HepG2 (cell line): ENCODE data around the gene CPPED1. TPM values are rescaled to one million over a fixed set of nuclear protein-coding genes. Genes with fewer than 3 reads are reported as not detected.

Source experiments
- ATF7-NPFF ChIP-seq: sonication (generic); formaldehyde crosslinking; IDR thresholded peaks from 2 replicates; pipeline ENCODE4 v1.8.1; 2023; ENCODE audit warnings: mild to moderate bottlenecking, low read depth, missing genetic modification reagents, moderate library complexity
- CBX2 ChIP-seq, 2 experiments: fragments of 200-600 bp in 1 of 2; sonication (generic); formaldehyde crosslinking in 1 of 2; IDR thresholded peaks; 2 replicates each; pipeline versions ENCODE4 v1.7.0 to v1.8.1; 2018 to 2022; ENCODE audit warnings: low read depth in 2 of 2, low read length in 1 of 2, mild to moderate bottlenecking in 1 of 2, missing genetic modification reagents in 1 of 2
- FOXO4 ChIP-seq: sonication (generic); formaldehyde crosslinking; conservative IDR thresholded peaks from 2 replicates; pipeline ENCODE4 v1.8.1; 2023; ENCODE audit warnings: missing genetic modification reagents
- FUBP1 ChIP-seq: sonication (generic); formaldehyde crosslinking; IDR thresholded peaks from 2 replicates; pipeline ENCODE4 v1.5.1; 2020; ENCODE audit warnings: missing genetic modification reagents, mild to moderate bottlenecking, borderline replicate concordance
- GABPB1 ChIP-seq: IDR thresholded peaks from 2 replicates; pipeline ENCODE4 v1.6.1; 2016; ENCODE audit warnings: mild to moderate bottlenecking, missing genetic modification reagents, moderate library complexity, missing compliant biosample characterization
- GATA4 ChIP-seq: sonication (generic); IDR thresholded peaks from 2 replicates; pipeline ENCODE4 v1.6.1; 2016; ENCODE audit warnings: antibody characterized with exemption, low read depth, borderline replicate concordance
- HIC2 ChIP-seq: sonication (generic); formaldehyde crosslinking; IDR thresholded peaks from 2 replicates; pipeline ENCODE4 v1.9.0; 2022; ENCODE audit warnings: low read depth, missing genetic modification reagents
- ISX ChIP-seq: sonication (generic); formaldehyde crosslinking; conservative IDR thresholded peaks from 2 replicates; pipeline ENCODE4 v1.5.0; 2020; ENCODE audit warnings: missing genetic modification reagents
- MXD3 ChIP-seq: IDR thresholded peaks from 2 replicates; pipeline ENCODE4 v1.6.1; 2016; ENCODE audit warnings: mild to moderate bottlenecking, missing biosample characterization, missing genetic modification reagents
- NR2F2 ChIP-seq: IDR thresholded peaks from 2 replicates; pipeline ENCODE4 v1.6.1; 2012; ENCODE audit warnings: low read depth, inconsistent platforms, borderline replicate concordance
- SMAD9 ChIP-seq: sonication (generic); formaldehyde crosslinking; IDR thresholded peaks from 2 replicates; pipeline ENCODE4 v1.5.1; 2020; ENCODE audit warnings: mild to moderate bottlenecking, missing genetic modification reagents
- SMC3 ChIP-seq: IDR thresholded peaks from 2 replicates; pipeline ENCODE4 v1.6.1; 2011; ENCODE audit warnings: low read length, improper control_type of control experiment
- SP140L ChIP-seq: sonication (generic); formaldehyde crosslinking; IDR thresholded peaks from 2 replicates; pipeline ENCODE4 v1.4.0; 2020; ENCODE audit warnings: missing genetic modification reagents, borderline replicate concordance
- TAF15 ChIP-seq: fragments of 200-400 bp; formaldehyde crosslinking; IDR thresholded peaks from one replicate; pipeline ENCODE4 v1.6.1; 2018; ENCODE audit warnings: mild to moderate bottlenecking, low read depth, low read length; ENCODE audit not compliant: poor library complexity, severe bottlenecking
- WIZ ChIP-seq: sonication (generic); formaldehyde crosslinking; IDR thresholded peaks from 2 replicates; pipeline ENCODE4 v1.5.1; 2020; ENCODE audit warnings: mild to moderate bottlenecking, missing genetic modification reagents
- YEATS2 ChIP-seq: sonication (generic); formaldehyde crosslinking; IDR thresholded peaks from 2 replicates; pipeline ENCODE4 v1.4.0; 2020; ENCODE audit warnings: missing genetic modification reagents, borderline replicate concordance
- YY1 ChIP-seq: IDR thresholded peaks from 2 replicates; pipeline ENCODE4 v1.6.1; 2011; ENCODE audit warnings: low read length, low read depth, moderate library complexity, mild to moderate bottlenecking; ENCODE audit not compliant: insufficient read depth, insufficient replicate concordance
- ZNF136 ChIP-seq: sonication (generic); formaldehyde crosslinking; IDR thresholded peaks from 2 replicates; pipeline ENCODE4 v1.8.1; 2022; ENCODE audit warnings: low read depth, mild to moderate bottlenecking, moderate library complexity, missing genetic modification reagents
- ZNF337 ChIP-seq: sonication (generic); formaldehyde crosslinking; IDR thresholded peaks from 2 replicates; pipeline ENCODE4 v1.5.1; 2020; ENCODE audit warnings: missing genetic modification reagents, low read depth, mild to moderate bottlenecking, borderline replicate concordance
- ZNF496 ChIP-seq: sonication (generic); formaldehyde crosslinking; IDR thresholded peaks from 2 replicates; pipeline ENCODE4 v1.8.1; 2023; ENCODE audit warnings: mild to moderate bottlenecking, moderate library complexity, missing genetic modification reagents; ENCODE audit not compliant: insufficient replicate concordance
- ZNF510 ChIP-seq: sonication (generic); formaldehyde crosslinking; IDR thresholded peaks from 2 replicates; pipeline ENCODE4 v1.4.0; 2020; ENCODE audit warnings: low read depth, mild to moderate bottlenecking, missing genetic modification reagents
- ZNF570 ChIP-seq: sonication (generic); formaldehyde crosslinking; IDR thresholded peaks from 2 replicates; pipeline ENCODE4 v1.4.0; 2020; ENCODE audit warnings: mild to moderate bottlenecking, missing genetic modification reagents, borderline replicate concordance
- ZNF652 ChIP-seq: IDR thresholded peaks from 2 replicates; pipeline ENCODE4 v1.6.1; 2016; ENCODE audit warnings: low read depth, borderline replicate concordance
- ZNF780A ChIP-seq: sonication (generic); formaldehyde crosslinking; IDR thresholded peaks from 2 replicates; pipeline ENCODE4 v1.8.0; 2022; ENCODE audit warnings: mild to moderate bottlenecking, missing genetic modification reagents, moderate library complexity
- polyA plus RNA-seq, 8 experiments: library from polyadenylated mRNA; depleted of rRNA in 3 of 8; stranded (reverse) in 7 of 8; unstranded in 1 of 8; fragments of >200 nt; fragmentation: Illumina TruSeq in 4 of 8; extraction: Trizol in 4 of 8; gene quantifications; 2 replicates each; pipeline versions ENCODE4 v1.2.1 to v1.2.3, GENCODE V29; 2011 to 2016; ENCODE audit warnings: low read depth in 4 of 8, missing spikeins in 1 of 8, mixed read lengths in 1 of 8; ENCODE audit not compliant: insufficient read depth in 1 of 8
- total RNA-seq, 5 experiments: library from RNA; depleted of rRNA; stranded (reverse); fragments of >200 nt; fragmentation: Illumina TruSeq; extraction: Trizol; gene quantifications; 2 replicates each; pipeline ENCODE4 v1.2.3, GENCODE V29; 2016; ENCODE audit warnings: low read depth in 1 of 5

CPPED1 gene
- total and polyA plus RNA-seq, 2 of the 13 experiments (the other 11 are each of a cell fraction or from before 2014, with no cell fraction given), result 66.6 to 71.3 TPM

GRCh38 chr16:12612598-12613101 is 191.0 kb downstream of the CPPED1 start (continued):
- no peak for TF ChIP-seq FUBP1 (CRISPR knock-in tag)
- TF ChIP-seq ZNF652, result no peak; the same call in 1 of the 2 replicates
- TF ChIP-seq ZNF136 (CRISPR knock-in tag), result no peak; the same call in 1 of the 2 replicates
- no peak for TF ChIP-seq TAF15
- TF ChIP-seq WIZ, result no peak
- no peak for TF ChIP-seq CBX2 (IDR thresholded peaks at IDR 0.05; ENCODE audit: low read depth, low read length)
- no peak for TF ChIP-seq CBX2 (CRISPR knock-in tag; IDR thresholded peaks at IDR 0.05; ENCODE audit: low read depth)
- peak; percentile 62; the same call in 1 of the 2 replicates for TF ChIP-seq GATA4
- no peak for TF ChIP-seq MXD3 (CRISPR knock-in tag)
- TF ChIP-seq SMC3, result no peak; the same call in 1 of the 2 replicates
- no peak for TF ChIP-seq SMAD9 (CRISPR knock-in tag)
- TF ChIP-seq ZNF496 (CRISPR knock-in tag), result no peak
- no peak for TF ChIP-seq SP140L (CRISPR knock-in tag)
- TF ChIP-seq ZNF780A (CRISPR knock-in tag), result no peak; the same call in 1 of the 2 replicates
- 0 out of 2 replicates have a peak, but pooled peaks have one; percentile 22 for TF ChIP-seq GABPB1 (CRISPR knock-in tag)
- TF ChIP-seq ISX (CRISPR knock-in tag), result 0 out of 2 replicates have a peak, but pooled peaks have one; percentile 64
- peak; percentile 89; the same call in 1 of the 2 replicates for TF ChIP-seq ZNF510
- no peak for TF ChIP-seq HIC2
- TF ChIP-seq ZNF337 (CRISPR knock-in tag), result 0 out of 2 replicates have a peak, but pooled peaks have one; percentile 28
- TF ChIP-seq YEATS2 (CRISPR knock-in tag), result no peak
- no peak for TF ChIP-seq FOXO4 (CRISPR knock-in tag)
- TF ChIP-seq YY1, result no peak
- no peak for TF ChIP-seq ATF7-NPFF (CRISPR knock-in tag)
- no peak for TF ChIP-seq ZNF570 (CRISPR knock-in tag)
- 0 out of 2 replicates have a peak, but pooled peaks have one; percentile 32 for TF ChIP-seq NR2F2
